IMR-90 (cell line): ENCODE results near the gene MPZL3.

Experiments used
- CTCF ChIP-seq: conservative IDR thresholded peaks from 2 replicates; pipeline ENCODE4 v1.5.1; 2012; ENCODE audit warnings: mild to moderate bottlenecking, low read depth, low read length, improper control_type of control experiment
- FOS ChIP-seq: fragments of 150-350 bp; IDR thresholded peaks from 2 replicates; pipeline ENCODE4 v1.6.1; 2016; ENCODE audit warnings: low read depth, low read length
- MXI1 ChIP-seq: IDR thresholded peaks from 2 replicates; pipeline ENCODE4 v1.6.1; 2012; ENCODE audit warnings: low read depth, mild to moderate bottlenecking, low read length, moderate library complexity, borderline replicate concordance
- POLR2A ChIP-seq: IDR thresholded peaks from 2 replicates; pipeline ENCODE4 v1.6.1; 2012; ENCODE audit warnings: mild to moderate bottlenecking, low read depth, low read length
- RAD21 ChIP-seq: IDR thresholded peaks from 2 replicates; pipeline ENCODE4 v1.6.1; 2012; ENCODE audit warnings: low read length, improper control_type of control experiment
- RCOR1 ChIP-seq: IDR thresholded peaks from 2 replicates; pipeline ENCODE4 v1.6.1; 2012; ENCODE audit warnings: mild to moderate bottlenecking, low read length, improper control_type of control experiment; ENCODE audit not compliant: insufficient replicate concordance
- RFX5 ChIP-seq: IDR thresholded peaks from 2 replicates; pipeline ENCODE4 v1.8.0; 2012; ENCODE audit warnings: low read depth, mild to moderate bottlenecking, low read length, moderate library complexity
- SMC3 ChIP-seq: fragments of 150-350 bp; IDR thresholded peaks from 2 replicates; pipeline ENCODE4 v1.6.1; 2016; ENCODE audit warnings: low read depth, mild to moderate bottlenecking, antibody characterized with exemption, low read length, moderate library complexity
- TF ChIP-seq, protein P1 (sequence below): fragments of 150-350 bp; IDR thresholded peaks from 2 replicates; pipeline ENCODE4 v1.6.1; 2017; ENCODE audit warnings: mild to moderate bottlenecking, antibody characterized with exemption, low read length, low read depth

DNA sequence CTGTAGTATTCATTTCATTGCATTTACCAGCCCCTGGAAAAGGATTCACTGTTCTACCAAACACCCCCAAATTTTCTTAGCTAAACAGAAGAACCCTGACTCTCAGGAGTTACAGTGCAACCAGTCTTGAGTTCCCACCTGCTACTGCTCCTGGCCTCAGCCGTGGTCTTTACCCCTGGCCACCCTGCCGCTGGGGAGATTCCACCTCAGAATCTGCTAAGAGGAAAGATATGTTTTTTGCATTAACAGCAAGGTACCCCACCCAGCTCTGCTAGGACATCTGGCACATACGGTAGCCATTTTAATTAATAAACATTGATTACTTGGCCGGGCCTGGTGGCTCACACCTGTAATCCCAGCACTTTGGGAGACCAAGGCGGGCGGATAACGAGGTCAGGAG, 36.4 kb downstream of the MPZL3 start:
- TF ChIP-seq CTCF (no peak), RAD21 (no peak), FOS (no peak), RFX5 (no peak), POLR2A (no peak), RCOR1 (no peak), MXI1 (no peak), SMC3 (no peak)
- TF ChIP-seq, protein P1, sequence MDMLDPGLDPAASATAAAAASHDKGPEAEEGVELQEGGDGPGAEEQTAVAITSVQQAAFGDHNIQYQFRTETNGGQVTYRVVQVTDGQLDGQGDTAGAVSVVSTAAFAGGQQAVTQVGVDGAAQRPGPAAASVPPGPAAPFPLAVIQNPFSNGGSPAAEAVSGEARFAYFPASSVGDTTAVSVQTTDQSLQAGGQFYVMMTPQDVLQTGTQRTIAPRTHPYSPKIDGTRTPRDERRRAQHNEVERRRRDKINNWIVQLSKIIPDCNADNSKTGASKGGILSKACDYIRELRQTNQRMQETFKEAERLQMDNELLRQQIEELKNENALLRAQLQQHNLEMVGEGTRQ: no peak
